ENCODE data around the gene WDR90.

The WDR90 gene

DNA sequence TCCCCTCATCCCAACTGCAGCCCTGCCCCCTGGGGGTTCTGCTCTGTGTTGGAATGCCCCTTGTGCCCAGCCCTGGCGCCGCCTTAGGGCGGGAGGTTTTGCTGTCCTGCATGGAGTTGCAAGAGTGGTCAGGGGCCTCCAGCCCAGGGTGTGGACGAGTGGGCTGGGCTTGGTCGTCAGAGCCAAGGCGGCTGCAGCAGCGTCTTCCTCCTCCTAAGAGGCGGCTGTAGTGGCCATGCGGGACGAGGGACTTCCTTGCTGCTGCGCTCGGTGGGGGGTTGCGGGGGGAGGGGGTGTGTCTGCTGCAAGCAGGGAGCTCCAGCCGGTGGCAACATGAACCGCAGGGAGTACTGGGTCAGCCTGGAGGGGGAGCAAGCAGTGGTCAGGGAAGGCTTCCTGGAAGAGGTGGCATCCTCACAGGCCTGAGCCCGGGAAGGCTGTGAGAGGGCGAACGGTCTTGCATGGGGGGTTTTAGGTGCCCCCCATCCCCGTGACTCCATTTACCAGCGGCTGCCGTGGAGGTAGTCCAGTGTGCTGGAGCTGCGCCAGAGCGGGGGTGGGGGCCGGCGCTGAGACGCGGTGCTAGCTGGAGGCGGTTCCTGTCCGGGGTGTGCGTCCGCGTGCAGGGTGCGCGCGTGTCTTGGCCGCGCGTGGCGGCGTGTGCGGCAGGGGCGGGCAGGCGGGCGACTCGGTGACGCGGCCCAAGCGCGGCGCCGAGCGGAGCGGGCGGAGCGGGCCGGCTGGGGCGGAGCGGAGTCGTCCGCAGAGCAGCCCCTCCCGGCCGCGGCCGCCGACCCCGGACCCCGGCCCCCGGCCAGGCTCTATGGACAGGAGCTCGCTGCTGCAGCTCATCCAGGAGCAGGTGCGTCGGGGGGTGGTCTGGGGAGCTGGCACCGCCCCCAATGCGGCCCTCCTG is 26.1 kb downstream of the WDR90 start, which contains the start of gene RHBDL1 (continued):
- TF ChIP-seq, protein P1, sequence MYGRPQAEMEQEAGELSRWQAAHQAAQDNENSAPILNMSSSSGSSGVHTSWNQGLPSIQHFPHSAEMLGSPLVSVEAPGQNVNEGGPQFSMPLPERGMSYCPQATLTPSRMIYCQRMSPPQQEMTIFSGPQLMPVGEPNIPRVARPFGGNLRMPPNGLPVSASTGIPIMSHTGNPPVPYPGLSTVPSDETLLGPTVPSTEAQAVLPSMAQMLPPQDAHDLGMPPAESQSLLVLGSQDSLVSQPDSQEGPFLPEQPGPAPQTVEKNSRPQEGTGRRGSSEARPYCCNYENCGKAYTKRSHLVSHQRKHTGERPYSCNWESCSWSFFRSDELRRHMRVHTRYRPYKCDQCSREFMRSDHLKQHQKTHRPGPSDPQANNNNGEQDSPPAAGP (tag by site-specific recombination; IDR thresholded peaks at IDR 0.05): 0 out of 2 replicates have a peak, but pooled peaks have one; percentile 26
- TF ChIP-seq ZIC2 (tag by site-specific recombination; IDR thresholded peaks at IDR 0.05): peak; percentile 84

GRCh38 chr16:675884-676564 is 26.9 kb downstream of the WDR90 start:
- peaks cover 0 to 44% of the 10 kb centered on the region in 2 experiments; a peak in 1 of 3 replicates for H3K36me3 ChIP-seq (ENCODE audit: control insufficient read depth in 2 of 2, insufficient read depth in 1 of 2, low read length in 2 of 2)
- ChIA-PET POLR2A (interaction anchor here (0.7 to 2.6 kb wide), 8 partner anchors 8 to 289 kb away, joined by 3 to 10 read pairs (median 5); partner anchors contain the start of genes JMJD8, METTL26, RHOT2 and WDR24), CTCF (interaction anchor here (0.6 to 1.1 kb wide), 3 partner anchors 9 to 98 kb away, joined by 3 to 6 read pairs (median 4); no protein-coding TSS in a partner anchor)
- peaks cover 5% of the 10 kb centered on the region; the same call in 1 of the 2 replicates for H3K4me1 ChIP-seq (ENCODE audit: control insufficient read depth, insufficient read depth, low read length)
- no peak for TF ChIP-seq ZNF157 (tag by site-specific recombination; IDR thresholded peaks at IDR 0.05)
- TF ChIP-seq, protein P2, sequence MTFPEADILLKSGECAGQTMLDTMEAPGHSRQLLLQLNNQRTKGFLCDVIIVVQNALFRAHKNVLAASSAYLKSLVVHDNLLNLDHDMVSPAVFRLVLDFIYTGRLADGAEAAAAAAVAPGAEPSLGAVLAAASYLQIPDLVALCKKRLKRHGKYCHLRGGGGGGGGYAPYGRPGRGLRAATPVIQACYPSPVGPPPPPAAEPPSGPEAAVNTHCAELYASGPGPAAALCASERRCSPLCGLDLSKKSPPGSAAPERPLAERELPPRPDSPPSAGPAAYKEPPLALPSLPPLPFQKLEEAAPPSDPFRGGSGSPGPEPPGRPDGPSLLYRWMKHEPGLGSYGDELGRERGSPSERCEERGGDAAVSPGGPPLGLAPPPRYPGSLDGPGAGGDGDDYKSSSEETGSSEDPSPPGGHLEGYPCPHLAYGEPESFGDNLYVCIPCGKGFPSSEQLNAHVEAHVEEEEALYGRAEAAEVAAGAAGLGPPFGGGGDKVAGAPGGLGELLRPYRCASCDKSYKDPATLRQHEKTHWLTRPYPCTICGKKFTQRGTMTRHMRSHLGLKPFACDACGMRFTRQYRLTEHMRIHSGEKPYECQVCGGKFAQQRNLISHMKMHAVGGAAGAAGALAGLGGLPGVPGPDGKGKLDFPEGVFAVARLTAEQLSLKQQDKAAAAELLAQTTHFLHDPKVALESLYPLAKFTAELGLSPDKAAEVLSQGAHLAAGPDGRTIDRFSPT (tag by site-specific recombination; IDR thresholded peaks at IDR 0.05): peak; percentile 69
- TF ChIP-seq ZNF416 (tag by site-specific recombination; IDR thresholded peaks at IDR 0.05): no peak
- no peak for TF ChIP-seq ZNF26 (tag by site-specific recombination; IDR thresholded peaks at IDR 0.05)
- peak; percentile 75; the same call in 1 of the 2 replicates for TF ChIP-seq BCL11B (tag by site-specific recombination; IDR thresholded peaks at IDR 0.05; ENCODE audit: low read depth)
- TF ChIP-seq ZNF670 (tag by site-specific recombination; IDR thresholded peaks at IDR 0.05; ENCODE audit: low read depth): no peak
- TF ChIP-seq TSHZ1 (tag by site-specific recombination; IDR thresholded peaks at IDR 0.05; ENCODE audit: borderline replicate concordance): no peak
- peak; percentile 67; the same call in 1 of the 2 replicates for TF ChIP-seq BCL11A (tag by site-specific recombination; IDR thresholded peaks at IDR 0.05; ENCODE audit: low read depth)
- TF ChIP-seq ZNF169 (tag by site-specific recombination; IDR thresholded peaks at IDR 0.05): no peak
- no peak for TF ChIP-seq ZNF112 (tag by site-specific recombination; IDR thresholded peaks at IDR 0.05)
- H3K9me3 ChIP-seq (ENCODE audit: control insufficient read depth, insufficient read depth, low read depth, low read length): no peaks in the 10 kb centered on the region
- no peak overlapping the region for H3K4me3 ChIP-seq (ENCODE audit: low read depth, low read length)
- H3K27ac ChIP-seq (ENCODE audit: extremely low read depth, low read depth, low read length): no peak overlapping the region

All from HEK293 (cell line).